ENCODE measurements around the gene RIMBP2. TPM values are rescaled to one million over a fixed set of nuclear protein-coding genes. Genes with fewer than 3 reads are reported as not detected.

RIMBP2 gene
- total and polyA plus RNA-seq, 9 of the 15 experiments (the other 6 are each of a cell fraction or from before 2014, with no cell fraction given) = not detected

DNA sequence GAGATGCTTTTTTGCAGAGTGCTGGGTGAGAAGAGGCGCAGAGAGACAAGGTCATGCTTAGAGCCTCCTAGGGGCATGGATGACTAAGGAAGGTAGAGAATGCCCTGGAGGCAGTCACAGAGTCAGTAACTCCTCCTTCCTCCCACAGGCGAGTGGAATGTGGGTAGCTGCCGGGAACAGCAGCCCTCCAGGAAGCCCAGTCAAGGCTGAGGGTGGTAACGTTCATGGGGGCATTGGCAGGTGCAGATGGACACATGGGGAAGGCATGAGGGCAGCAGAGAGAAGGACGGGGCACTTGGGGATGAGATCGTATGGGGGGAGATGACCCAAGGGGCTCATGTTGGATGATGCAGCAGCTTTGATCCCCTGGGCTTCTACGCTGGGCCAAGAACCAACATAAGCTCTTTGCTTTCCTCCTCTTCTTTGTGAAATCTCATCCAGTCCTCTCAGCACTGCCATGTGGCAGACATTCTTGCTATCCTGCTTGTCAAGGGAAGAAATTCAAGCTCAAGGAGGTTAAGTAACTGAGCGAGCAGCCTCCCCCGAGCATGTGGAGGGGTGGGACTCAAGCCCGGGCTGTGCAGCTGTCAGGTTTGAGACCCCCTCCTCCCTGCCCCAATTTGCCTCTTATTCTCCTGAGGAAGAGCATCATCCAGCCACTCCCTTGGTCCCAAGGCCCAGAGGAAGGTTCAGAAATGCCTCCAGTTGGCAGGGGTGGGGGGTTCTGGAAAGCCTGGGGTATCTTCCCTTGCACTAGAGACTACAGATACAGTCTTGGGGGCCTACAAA is 190.5 kb downstream of the RIMBP2 start:
- peaks cover 0 to 11% of the 10 kb centered on the region in 2 experiments; a peak in 1 of 5 replicates for H3K27me3 ChIP-seq (ENCODE audit: control insufficient read depth in 2 of 2, insufficient read depth in 2 of 2, low read length in 2 of 2)
- no peaks in the 10 kb centered on the region; the same call in 1 of the 2 replicates for H4K20me1 ChIP-seq (replicated peaks; ENCODE audit: control insufficient read depth, insufficient read depth, low read length)
- H3K4me1 ChIP-seq (replicated peaks in 1 of 2; ENCODE audit: control insufficient read depth in 2 of 2, insufficient read depth in 2 of 2, low read length in 2 of 2) = no peaks in the 10 kb centered on the region
- in situ Hi-C loops (cut with MboI) = no loop called here
- 2% methylated on average over 10 of the region's 10 CpGs for WGBS (ENCODE audit: insufficient coverage, low coverage, missing lambda C conversion rate)
- H3K27ac ChIP-seq (ENCODE audit: extremely low read depth, low read depth, low read length) = no peak overlapping the region
- ChIA-PET POLR2A (no interaction called here), CTCF (ENCODE audit: low intra/inter-chr PET ratio) (no interaction called here)
- H3K36me3 ChIP-seq (ENCODE audit: control insufficient read depth, insufficient read depth, low read length) = no peaks in the 10 kb centered on the region
- H3K9me3 ChIP-seq (replicated peaks; ENCODE audit: control insufficient read depth, insufficient read depth, low read depth, low read length) = no peaks in the 10 kb centered on the region
- no peak overlapping the region for H2AFZ ChIP-seq (ENCODE audit: low read depth, low read length)
- H3K9me1 ChIP-seq (ENCODE audit: control insufficient read depth, insufficient read depth, low read length) = peaks cover 5% of the 10 kb centered on the region
- FAIRE-seq = no peak
- no peak overlapping the region for H3K9ac ChIP-seq (ENCODE audit: insufficient read depth in 1 of 2, low read depth in 2 of 2, low read length in 2 of 2)
- BruUV-seq (replicated peaks) = no TSS peak
- TF ChIP-seq TAF15 (IDR thresholded peaks at IDR 0.05; ENCODE audit: low read depth, low read length) = no peak
- TF ChIP-seq, protein P1, sequence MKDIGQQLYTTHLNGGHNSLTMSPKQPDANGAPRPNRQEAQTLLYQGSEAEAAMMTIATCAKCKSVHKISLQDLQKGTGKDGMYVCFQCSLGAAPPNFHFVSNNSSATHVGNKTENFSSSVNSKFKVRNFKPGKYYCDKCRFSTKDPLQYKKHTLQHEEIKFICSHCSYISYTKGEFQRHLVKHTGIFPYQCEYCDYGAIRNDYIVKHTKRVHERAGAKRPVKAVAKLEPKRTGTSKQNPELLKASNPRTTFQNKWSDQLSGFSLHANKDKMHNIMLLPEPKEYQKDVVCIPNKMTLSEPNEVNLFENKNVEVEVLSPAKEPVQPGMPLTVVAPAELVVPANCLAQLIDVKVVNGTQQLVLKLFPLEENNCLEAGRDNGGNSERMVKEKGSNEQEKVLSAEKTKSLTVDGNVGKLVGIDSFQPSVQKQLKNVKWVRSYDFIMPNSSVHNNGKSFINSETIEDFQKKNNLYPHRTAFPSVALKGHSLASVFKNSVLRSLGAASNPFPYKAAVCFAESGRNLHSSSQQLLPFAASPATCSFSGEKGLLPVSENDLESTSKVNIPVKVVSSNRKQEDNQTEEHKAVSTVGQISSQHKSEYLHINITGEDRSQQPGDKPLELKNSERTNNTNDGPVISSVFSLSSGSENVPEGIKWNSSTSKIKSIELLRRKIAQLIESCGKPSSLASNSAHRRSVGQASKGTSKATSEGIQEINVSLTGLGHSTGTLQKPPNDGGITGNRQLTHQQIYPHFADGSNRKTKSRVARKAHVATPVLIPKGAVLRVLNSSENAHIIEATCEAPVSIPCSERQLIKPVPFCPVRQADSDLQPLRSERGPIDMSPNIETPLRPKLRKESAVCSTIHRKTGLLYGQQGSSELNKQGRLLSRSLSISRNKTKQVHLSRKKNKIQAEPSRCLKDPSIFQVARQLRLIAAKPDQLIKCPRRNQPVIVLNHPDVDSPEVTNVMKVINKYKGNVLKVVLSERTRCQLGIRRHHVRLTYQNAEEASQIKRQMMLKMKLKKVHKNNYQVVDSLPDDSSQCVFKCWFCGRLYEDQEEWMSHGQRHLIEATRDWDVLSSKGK (CRISPR knock-in tag; IDR thresholded peaks at IDR 0.05) = no peak
- no peak overlapping the region for H3K4me2 ChIP-seq (ENCODE audit: insufficient read depth, low read length)
- no peak for DNase-seq (ENCODE audit: extremely low read depth in 1 of 4, low spot score in 3 of 4)
- H3K4me3 ChIP-seq = no peak overlapping the region
- H3K79me2 ChIP-seq (ENCODE audit: control insufficient read depth, insufficient read depth, low read length) = no peaks in the 10 kb centered on the region
- no peak for ATAC-seq
- intact Hi-C loops (cut with micrococcal nuclease) = no loop called here

Data from K562 (cell line).